ENCODE measurements around the gene KLHL42.

The KLHL42 gene

DNA sequence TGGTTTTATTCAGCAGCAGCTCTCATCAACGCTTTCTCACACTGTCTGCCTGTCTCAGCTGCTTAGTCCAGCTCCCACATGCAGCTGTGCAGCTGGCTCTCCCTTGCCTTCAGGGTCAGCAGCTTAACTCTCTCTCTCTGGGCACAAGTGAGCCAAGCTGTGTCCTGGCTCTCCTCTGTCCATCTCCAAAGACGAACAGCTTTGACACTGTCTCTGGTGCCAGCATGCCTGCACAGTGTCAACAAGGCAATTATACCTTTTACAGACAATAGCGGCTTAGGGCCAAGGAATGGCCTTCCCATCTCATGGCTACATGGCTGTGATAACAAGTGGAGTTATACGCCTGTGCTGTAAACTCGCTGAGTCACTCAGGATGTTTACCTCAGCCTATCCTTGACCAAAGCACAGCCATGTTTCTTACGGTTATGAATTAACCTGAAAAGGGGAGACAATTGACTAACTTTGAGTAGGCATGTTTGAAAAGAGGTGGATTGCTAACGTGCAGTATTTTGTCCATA lies 38.4 kb downstream of the KLHL42 start:
- Histone ChIP-seq H3K36me3 (no peaks in the 10 kb centered on the region), H3K4me1 (ENCODE audit: control insufficient read depth in 1 of 2, insufficient read depth in 1 of 2, low read depth in 1 of 2, low read length in 1 of 2) (peaks cover 7 to 18% of the 10 kb centered on the region in 2 experiments), H3K27ac (no peak overlapping the region), H3K9me3 (no peaks in the 10 kb centered on the region), H3K27me3 (no peaks in the 10 kb centered on the region), H3K4me3 (ENCODE audit: low read depth in 1 of 2, low read length in 1 of 2) (no peak overlapping the region)
- TF ChIP-seq CTCF (IDR thresholded peaks at IDR 0.05), result no peak

GRCh38 chr12:27820564-27820963 lies 40.5 kb downstream of the KLHL42 start:
- peaks cover 10% of the 10 kb centered on the region for H3K27me3 ChIP-seq
- no peak for TF ChIP-seq CTCF (IDR thresholded peaks at IDR 0.05)
- no peaks in the 10 kb centered on the region for H3K9me3 ChIP-seq
- H3K4me3 ChIP-seq (ENCODE audit: low read depth in 1 of 2, low read length in 1 of 2), result no peak overlapping the region
- H3K36me3 ChIP-seq, result no peaks in the 10 kb centered on the region
- no peak overlapping the region for H3K27ac ChIP-seq
- H3K4me1 ChIP-seq (ENCODE audit: control insufficient read depth in 1 of 2, insufficient read depth in 1 of 2, low read depth in 1 of 2, low read length in 1 of 2), result peaks cover 7 to 14% of the 10 kb centered on the region in 2 experiments

GRCh38 chr12:27821259-27821973 lies 41.4 kb downstream of the KLHL42 start:
- Histone ChIP-seq H3K4me1 (ENCODE audit: control insufficient read depth in 1 of 2, insufficient read depth in 1 of 2, low read depth in 1 of 2, low read length in 1 of 2) (peaks cover 7 to 14% of the 10 kb centered on the region in 2 experiments), H3K27ac (no peak overlapping the region), H3K27me3 (peaks cover 10% of the 10 kb centered on the region), H3K36me3 (no peaks in the 10 kb centered on the region), H3K9me3 (no peaks in the 10 kb centered on the region), H3K4me3 (ENCODE audit: low read depth in 1 of 2, low read length in 1 of 2) (no peak overlapping the region)
- peak; percentile 47 for TF ChIP-seq CTCF (IDR thresholded peaks at IDR 0.05)

DNA sequence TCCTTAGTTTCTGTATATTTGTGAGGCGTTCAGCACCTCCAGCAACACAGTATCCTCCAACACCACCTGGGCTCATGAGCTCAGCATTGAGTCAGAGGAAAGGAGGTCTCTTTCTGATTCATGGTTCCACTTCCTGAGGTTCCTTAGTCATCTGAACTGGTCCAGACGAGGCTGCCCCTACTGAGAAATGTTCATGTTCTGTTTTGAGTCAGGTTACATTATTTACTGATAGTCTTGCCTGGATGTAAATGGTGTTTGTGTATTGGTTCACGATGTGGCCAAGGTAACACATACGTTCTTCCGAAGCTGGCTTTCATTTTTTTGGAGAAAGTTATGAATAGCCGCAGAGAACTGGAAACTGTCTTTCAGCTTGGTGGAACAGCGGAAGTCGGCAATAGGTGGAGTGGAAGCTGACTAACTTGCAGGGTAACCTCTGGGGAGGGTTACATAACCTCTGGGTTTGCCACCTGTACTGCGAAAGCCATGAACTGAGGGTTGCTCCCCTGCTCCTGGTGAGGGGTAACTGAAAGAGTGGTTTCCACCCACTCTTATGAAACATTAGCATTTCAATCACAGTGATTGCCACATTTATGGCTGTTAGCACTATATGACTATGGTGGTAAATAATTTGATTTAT lies 42.2 kb downstream of the KLHL42 start:
- H3K9me3 ChIP-seq, result no peaks in the 10 kb centered on the region
- H3K4me1 ChIP-seq (ENCODE audit: control insufficient read depth in 1 of 2, insufficient read depth in 1 of 2, low read depth in 1 of 2, low read length in 1 of 2), result peaks cover 7 to 14% of the 10 kb centered on the region in 2 experiments
- H3K27me3 ChIP-seq, result peaks cover 10% of the 10 kb centered on the region
- H3K4me3 ChIP-seq (ENCODE audit: low read depth in 1 of 2, low read length in 1 of 2), result no peak overlapping the region
- H3K27ac ChIP-seq, result no peak overlapping the region
- H3K36me3 ChIP-seq, result no peaks in the 10 kb centered on the region
- TF ChIP-seq CTCF (IDR thresholded peaks at IDR 0.05), result no peak

- no peak for TF ChIP-seq CTCF (IDR thresholded peaks at IDR 0.05)
- H3K4me3 ChIP-seq (ENCODE audit: low read depth in 1 of 2, low read length in 1 of 2), result no peak overlapping the region
- H3K4me1 ChIP-seq (ENCODE audit: control insufficient read depth in 1 of 2, insufficient read depth in 1 of 2, low read depth in 1 of 2, low read length in 1 of 2), result peaks cover 7 to 14% of the 10 kb centered on the region in 2 experiments
- H3K9me3 ChIP-seq, result no peaks in the 10 kb centered on the region
- no peak overlapping the region for H3K27ac ChIP-seq
- no peaks in the 10 kb centered on the region for H3K36me3 ChIP-seq
- peaks cover 10% of the 10 kb centered on the region for H3K27me3 ChIP-seq
These were observed 43.0 kb downstream of the KLHL42 start for GRCh38 chr12:27823038-27823437.
